Inflammatory macrophage treated with lipopolysaccharide for 1 hour (primary cell): ENCODE results near the gene TMPRSS5.
A peak's percentile ranks its signal among the peaks of the same experiment; 100 is the strongest.

Experiments used
- DNase-seq, 2 donors: peaks; one replicate each; pipeline ENCODE4 v3.0.0-alpha.2; 2020 to 2022

TMPRSS5 gene

GRCh38 chr11:113667801-113668200 lies 38.3 kb downstream of the TMPRSS5 start:
- DNase-seq = no peak

GRCh38 chr11:113666584-113666983 lies 39.5 kb downstream of the TMPRSS5 start:
- DNase-seq = no peak

- no peak for DNase-seq
Measured at GRCh38 chr11:113664981-113665710, 41.0 kb downstream of the TMPRSS5 start.

GRCh38 chr11:113664069-113664980 lies 41.8 kb downstream of the TMPRSS5 start:
- no peak for DNase-seq

GRCh38 chr11:113663567-113663966 lies 42.5 kb downstream of the TMPRSS5 start:
- no peak for DNase-seq

- DNase-seq = no peak
Measured at GRCh38 chr11:113655771-113656170, 50.3 kb downstream of the TMPRSS5 start.

- peak; percentile 29 to 61 for DNase-seq
Measured at GRCh38 chr11:113651023-113651422, 55.1 kb downstream of the TMPRSS5 start.

- no peak for DNase-seq
Measured at GRCh38 chr11:113649311-113649710, 56.8 kb downstream of the TMPRSS5 start.

GRCh38 chr11:113647856-113648255 lies 58.3 kb downstream of the TMPRSS5 start:
- no peak for DNase-seq

GRCh38 chr11:113647108-113647507 lies 59.0 kb downstream of the TMPRSS5 start:
- no peak for DNase-seq

- no peak for DNase-seq
Measured at GRCh38 chr11:113645593-113646349, 60.3 kb downstream of the TMPRSS5 start.

GRCh38 chr11:113644605-113645004 lies 61.5 kb downstream of the TMPRSS5 start:
- DNase-seq = no peak

GRCh38 chr11:113643701-113644100 lies 62.4 kb downstream of the TMPRSS5 start:
- no peak for DNase-seq

GRCh38 chr11:113643006-113643585 lies 63.0 kb downstream of the TMPRSS5 start:
- DNase-seq = no peak

- DNase-seq = no peak
Measured at GRCh38 chr11:113642090-113642489, 64.0 kb downstream of the TMPRSS5 start.

- no peak for DNase-seq
Measured at GRCh38 chr11:113638376-113638775, 67.7 kb downstream of the TMPRSS5 start.

GRCh38 chr11:113637636-113638035 lies 68.5 kb downstream of the TMPRSS5 start:
- no peak for DNase-seq
